ENCODE measurements around the gene GRAMD2B. TPM values are rescaled to one million over a fixed set of nuclear protein-coding genes. Genes with fewer than 3 reads are reported as not detected.
A peak's percentile ranks its signal among the peaks of the same experiment; 100 is the strongest.

GRAMD2B gene
- total and polyA plus RNA-seq, 2 of the 8 experiments (the other 6 are each of a cell fraction or from before 2014, with no cell fraction given): 6.4 to 9.4 TPM

DNA sequence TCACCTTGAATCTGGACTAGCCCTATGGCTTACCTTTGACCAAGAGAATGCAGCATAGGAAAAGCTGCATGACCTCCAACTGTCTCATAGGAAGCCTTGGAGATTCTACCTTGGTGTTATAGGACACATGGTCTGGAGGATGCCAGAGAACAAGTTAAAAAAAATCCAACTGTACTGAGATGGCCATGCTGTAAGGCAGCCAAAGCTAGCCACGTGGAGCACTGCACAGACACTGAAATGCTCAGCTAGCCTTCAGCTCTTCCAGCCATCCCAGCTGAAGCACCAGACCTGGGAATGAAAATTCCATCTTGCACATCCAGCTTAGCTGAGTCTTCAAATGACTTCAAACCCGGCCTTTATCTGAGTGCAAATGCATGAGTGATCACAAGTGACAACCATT is 6.0 kb upstream of the GRAMD2B start:
- Histone ChIP-seq H3K4ac (replicated peaks; ENCODE audit: insufficient read length, low read depth, low read length) (peak overlapping the region; percentile 59), H3K79me2 (ENCODE audit: control insufficient read depth in 1 of 2, insufficient read depth in 2 of 2, low read length in 2 of 2) (no peaks in the 10 kb centered on the region), H3K36me3 (ENCODE audit: control insufficient read depth in 2 of 4, insufficient read depth in 4 of 4, low read length in 3 of 4) (no peaks in the 10 kb centered on the region), H3K4me3 (ENCODE audit: extremely low read depth in 1 of 4, insufficient read depth in 2 of 4, low read depth in 3 of 4, low read length in 4 of 4) (no peak overlapping the region), H3K27ac (ENCODE audit: low read depth, low read length) (no peak overlapping the region), H2BK120ac (replicated peaks; ENCODE audit: low read depth, low read length) (no peak overlapping the region), H3K9ac (replicated peaks in 1 of 4; ENCODE audit: extremely low read depth in 1 of 4, low read depth in 3 of 4, low read length in 3 of 4) (no peak overlapping the region), H3K56ac (replicated peaks; ENCODE audit: insufficient read length, low read depth, low read length) (no peak overlapping the region), H3K27me3 (replicated peaks in 1 of 4; ENCODE audit: control insufficient read depth in 3 of 4, extremely low read depth in 1 of 4, insufficient read depth in 3 of 4, low read length in 3 of 4) (no peaks in the 10 kb centered on the region), H4K20me1 (replicated peaks in 1 of 2; ENCODE audit: control insufficient read depth in 1 of 2, insufficient read depth in 2 of 2, low read length in 2 of 2) (no peaks in the 10 kb centered on the region), H4K8ac (ENCODE audit: extremely low read depth, insufficient read depth, low read length) (no peak overlapping the region), H2BK5ac (ENCODE audit: low read depth, low read length) (no peak overlapping the region), H2BK15ac (ENCODE audit: low read length) (no peak overlapping the region), H3K23ac (ENCODE audit: insufficient read length) (no peak overlapping the region), H3K23me2 (ENCODE audit: low read depth, low read length) (no peaks in the 10 kb centered on the region), H2BK20ac (ENCODE audit: low read length) (no peak overlapping the region), H2AK5ac (ENCODE audit: low read depth, low read length) (no peak overlapping the region), H4K5ac (ENCODE audit: insufficient read length, low read depth, low read length) (no peak overlapping the region), H3K18ac (ENCODE audit: extremely low read depth, low read length) (no peak overlapping the region), H2BK12ac (ENCODE audit: low read depth, low read length) (no peak overlapping the region; the same call in 1 of the 2 replicates), H2AFZ (ENCODE audit: low read length) (no peak overlapping the region), H3K14ac (ENCODE audit: insufficient read length) (no peak overlapping the region), H3K79me1 (ENCODE audit: low read depth, low read length) (no peaks in the 10 kb centered on the region), H3K9me3 (ENCODE audit: insufficient read depth in 2 of 2, low read depth in 1 of 2, low read length in 1 of 2) (no peaks in the 10 kb centered on the region), H4K91ac (replicated peaks; ENCODE audit: insufficient read length, low read length) (no peak overlapping the region), H3K4me1 (replicated peaks in 1 of 4; ENCODE audit: control insufficient read depth in 3 of 4, insufficient read depth in 4 of 4, low read length in 3 of 4) (no peaks in the 10 kb centered on the region), H3K4me2 (ENCODE audit: insufficient read depth in 1 of 2, low read depth in 2 of 2, low read length in 2 of 2) (no peak overlapping the region)
- CTCF ChIA-PET (ENCODE audit: partially characterized antibody): no interaction called here
- DNase-seq (ENCODE audit: low read depth in 1 of 2, low spot score in 2 of 2): no peak
- whole genome bisulfite sequencing, 2 experiments (ENCODE audit: extremely low coverage in 1 of 2, insufficient coverage in 1 of 2, insufficient read length in 1 of 2, insufficient replicate concordance in 2 of 2, low coverage in 1 of 2, low lambda C conversion rate in 2 of 2, missing lambda C conversion rate in 1 of 2): 86% methylated on average over 2 of the region's 2 CpGs; no CpG with 5 or more reads in 1 of the 2 experiments
- POLR2A ChIA-PET (ENCODE audit: partially characterized antibody): interaction anchor here (0.6 to 1.3 kb wide), 2 partner anchors 48 to 127 kb away, joined by 3 read pairs; no protein-coding TSS in a partner anchor
- no peak for FAIRE-seq
- TF ChIP-seq SIX5 (IDR thresholded peaks at IDR 0.05; ENCODE audit: low read depth, low read length) (no peak), TEAD4 (IDR thresholded peaks at IDR 0.05; ENCODE audit: low read depth, low read length) (no peak), SP4 (IDR thresholded peaks at IDR 0.05; ENCODE audit: low read length) (no peak)
- TF ChIP-seq, protein P1, sequence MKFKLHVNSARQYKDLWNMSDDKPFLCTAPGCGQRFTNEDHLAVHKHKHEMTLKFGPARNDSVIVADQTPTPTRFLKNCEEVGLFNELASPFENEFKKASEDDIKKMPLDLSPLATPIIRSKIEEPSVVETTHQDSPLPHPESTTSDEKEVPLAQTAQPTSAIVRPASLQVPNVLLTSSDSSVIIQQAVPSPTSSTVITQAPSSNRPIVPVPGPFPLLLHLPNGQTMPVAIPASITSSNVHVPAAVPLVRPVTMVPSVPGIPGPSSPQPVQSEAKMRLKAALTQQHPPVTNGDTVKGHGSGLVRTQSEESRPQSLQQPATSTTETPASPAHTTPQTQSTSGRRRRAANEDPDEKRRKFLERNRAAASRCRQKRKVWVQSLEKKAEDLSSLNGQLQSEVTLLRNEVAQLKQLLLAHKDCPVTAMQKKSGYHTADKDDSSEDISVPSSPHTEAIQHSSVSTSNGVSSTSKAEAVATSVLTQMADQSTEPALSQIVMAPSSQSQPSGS (IDR thresholded peaks at IDR 0.05; ENCODE audit: low read length): no peak

Measured in H1 (cell line).